Duodenal mucosa (tissue), 2 donors: Measurements from ENCODE around the gene CNIH4.

Experiments
- H3K27ac ChIP-seq: one replicate; pipeline ENCODE4 v1.7.0; 2013; ENCODE audit warnings: low read depth, low read length
- H3K27me3 ChIP-seq, 2 donors: one replicate each; pipeline ENCODE4 v1.7.0; 2013; ENCODE audit warnings: low read length in 2 of 2, control low read depth in 1 of 2; ENCODE audit not compliant: insufficient read depth in 2 of 2, control insufficient read depth in 1 of 2
- H3K36me3 ChIP-seq, 2 donors: one replicate each; pipeline ENCODE4 v1.7.0; 2013; ENCODE audit warnings: low read length in 2 of 2, control low read depth in 1 of 2; ENCODE audit not compliant: insufficient read depth in 2 of 2, control insufficient read depth in 1 of 2
- H3K4me1 ChIP-seq, 2 donors: one replicate each; pipeline ENCODE4 v1.7.0; 2013; ENCODE audit warnings: low read length in 2 of 2, control low read depth in 1 of 2; ENCODE audit not compliant: insufficient read depth in 2 of 2, control insufficient read depth in 1 of 2
- H3K4me3 ChIP-seq, 2 donors: one replicate each; pipeline ENCODE4 v1.7.0; 2013; ENCODE audit warnings: low read length in 2 of 2, low read depth in 1 of 2
- H3K9ac ChIP-seq, 2 donors: one replicate each; pipeline ENCODE4 v1.7.0; 2013; ENCODE audit warnings: low read length in 2 of 2, low read depth in 1 of 2
- H3K9me3 ChIP-seq, 2 donors: one replicate each; pipeline ENCODE4 v1.7.0; 2013; ENCODE audit warnings: low read length in 2 of 2, control low read depth in 1 of 2; ENCODE audit not compliant: control insufficient read depth in 1 of 2

Gene CNIH4

DNA sequence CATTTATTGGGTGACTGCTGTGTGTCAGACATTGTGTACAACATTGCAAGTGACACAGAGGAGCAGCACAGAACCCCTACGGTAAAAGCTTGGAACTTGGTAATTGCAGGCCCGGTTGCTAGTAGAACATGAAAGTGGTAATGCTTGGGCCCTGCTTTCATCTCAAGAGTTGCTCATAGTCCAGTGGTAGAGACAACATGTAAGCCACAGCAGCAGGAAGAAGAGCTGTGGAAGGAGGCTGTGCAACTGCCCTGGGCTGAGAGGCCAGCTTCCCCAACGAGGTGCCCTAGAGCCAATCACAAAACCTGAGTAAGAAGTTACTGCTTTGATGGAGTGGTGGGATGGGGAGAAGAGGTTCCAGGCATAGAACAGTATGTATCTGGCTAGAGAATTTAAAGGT lies 18.4 kb downstream of the CNIH4 start:
- H3K27ac ChIP-seq = no peak overlapping the region
- H3K9ac ChIP-seq = no peak overlapping the region
- peaks cover 55 to 73% of the 10 kb centered on the region in 2 donors for H3K36me3 ChIP-seq
- no peak overlapping the region for H3K4me3 ChIP-seq
- no peaks in the 10 kb centered on the region for H3K27me3 ChIP-seq
- H3K4me1 ChIP-seq = peaks cover 2 to 15% of the 10 kb centered on the region in 2 donors
- H3K9me3 ChIP-seq = no peaks in the 10 kb centered on the region

GRCh38 chr1:224377676-224378006 lies 21.0 kb downstream of the CNIH4 start:
- Histone ChIP-seq H3K9ac (no peak overlapping the region), H3K27ac (no peak overlapping the region), H3K9me3 (no peaks in the 10 kb centered on the region), H3K4me1 (peaks cover 2 to 15% of the 10 kb centered on the region in 2 donors), H3K36me3 (peaks cover 41 to 53% of the 10 kb centered on the region in 2 donors), H3K4me3 (no peak overlapping the region), H3K27me3 (no peaks in the 10 kb centered on the region)

- Histone ChIP-seq H3K9me3 (no peaks in the 10 kb centered on the region), H3K4me3 (no peak overlapping the region), H3K27me3 (no peaks in the 10 kb centered on the region), H3K4me1 (peaks cover 2 to 15% of the 10 kb centered on the region in 2 donors), H3K27ac (no peak overlapping the region), H3K9ac (no peak overlapping the region), H3K36me3 (peaks cover 31 to 47% of the 10 kb centered on the region in 2 donors)
Measured at GRCh38 chr1:224378855-224379631, 22.4 kb downstream of the CNIH4 start.

GRCh38 chr1:224380003-224380402 lies 23.3 kb downstream of the CNIH4 start:
- peaks cover 27 to 38% of the 10 kb centered on the region in 2 donors for H3K36me3 ChIP-seq
- H3K27ac ChIP-seq = no peak overlapping the region
- H3K9ac ChIP-seq = no peak overlapping the region

GRCh38 chr1:224381880-224382548 lies 25.3 kb downstream of the CNIH4 start:
- Histone ChIP-seq H3K36me3 (peaks cover 20 to 23% of the 10 kb centered on the region in 2 donors), H3K4me1 (peaks cover 2 to 15% of the 10 kb centered on the region in 2 donors), H3K9me3 (no peaks in the 10 kb centered on the region), H3K27me3 (no peaks in the 10 kb centered on the region), H3K27ac (no peak overlapping the region), H3K9ac (no peak overlapping the region), H3K4me3 (no peak overlapping the region)

More at GRCh38 chr1:224380003-224380402, 23.3 kb downstream of the CNIH4 start:
- Histone ChIP-seq H3K27me3 (no peaks in the 10 kb centered on the region), H3K4me3 (no peak overlapping the region), H3K9me3 (no peaks in the 10 kb centered on the region), H3K4me1 (peaks cover 2 to 15% of the 10 kb centered on the region in 2 donors)

DNA sequence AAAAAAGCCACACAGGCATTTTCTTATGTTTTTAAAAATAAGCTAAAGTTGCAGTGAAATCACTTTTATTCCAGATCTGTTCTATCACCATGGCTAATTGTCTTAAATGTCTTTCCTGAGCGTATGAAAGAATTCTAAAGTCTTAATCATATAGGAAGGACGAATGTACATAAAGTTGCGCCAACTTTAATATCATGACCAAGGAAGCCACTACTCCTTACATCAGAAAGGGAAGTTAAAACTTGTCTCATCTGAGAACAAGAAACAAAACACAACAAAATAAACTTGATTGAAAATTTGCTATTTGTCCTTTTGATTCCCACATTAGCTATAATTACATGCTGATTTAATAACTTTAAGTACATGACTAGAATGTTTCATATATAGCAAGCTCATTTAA lies 26.5 kb downstream of the CNIH4 start:
- peaks cover 21 to 27% of the 10 kb centered on the region in 2 donors for H3K36me3 ChIP-seq
- peaks cover 2 to 8% of the 10 kb centered on the region in 2 donors for H3K4me1 ChIP-seq
- no peak overlapping the region for H3K4me3 ChIP-seq
- H3K9me3 ChIP-seq = no peaks in the 10 kb centered on the region
- no peak overlapping the region for H3K27ac ChIP-seq
- no peaks in the 10 kb centered on the region for H3K27me3 ChIP-seq
- no peak overlapping the region for H3K9ac ChIP-seq

GRCh38 chr1:224387302-224387912 lies 30.7 kb downstream of the CNIH4 start:
- Histone ChIP-seq H3K9ac (no peak overlapping the region), H3K36me3 (peaks cover 17 to 47% of the 10 kb centered on the region in 2 donors), H3K4me1 (no peaks in the 10 kb centered on the region), H3K27me3 (no peaks in the 10 kb centered on the region), H3K27ac (no peak overlapping the region), H3K9me3 (no peaks in the 10 kb centered on the region), H3K4me3 (no peak overlapping the region)

- H3K27ac ChIP-seq = no peak overlapping the region
Measured at GRCh38 chr1:224387943-224388342, 31.3 kb downstream of the CNIH4 start.

GRCh38 chr1:224390517-224390916 lies 33.8 kb downstream of the CNIH4 start:
- Histone ChIP-seq H3K27ac (no peak overlapping the region), H3K9me3 (no peaks in the 10 kb centered on the region), H3K27me3 (no peaks in the 10 kb centered on the region), H3K36me3 (peaks cover 28 to 76% of the 10 kb centered on the region in 2 donors), H3K4me1 (no peaks in the 10 kb centered on the region), H3K9ac (no peak overlapping the region), H3K4me3 (no peak overlapping the region)

More at GRCh38 chr1:224387943-224388342, 31.3 kb downstream of the CNIH4 start:
- Histone ChIP-seq H3K27me3 (no peaks in the 10 kb centered on the region), H3K9me3 (no peaks in the 10 kb centered on the region), H3K36me3 (peaks cover 19 to 52% of the 10 kb centered on the region in 2 donors), H3K9ac (no peak overlapping the region), H3K4me3 (no peak overlapping the region), H3K4me1 (no peaks in the 10 kb centered on the region)
